LoVo (cell line): ENCODE data around the gene TTC19.
"Not testable (repeated sequence)": the region's sequence is repeated elsewhere in the genome, so short reads cannot be mapped to it uniquely, and the experiment has no call there.

Experiments used
- DNase-seq: peaks from one replicate; pipeline ENCODE4 v3.0.0-alpha.2; 2016; ENCODE audit warnings: low spot score

The TTC19 gene

DNA sequence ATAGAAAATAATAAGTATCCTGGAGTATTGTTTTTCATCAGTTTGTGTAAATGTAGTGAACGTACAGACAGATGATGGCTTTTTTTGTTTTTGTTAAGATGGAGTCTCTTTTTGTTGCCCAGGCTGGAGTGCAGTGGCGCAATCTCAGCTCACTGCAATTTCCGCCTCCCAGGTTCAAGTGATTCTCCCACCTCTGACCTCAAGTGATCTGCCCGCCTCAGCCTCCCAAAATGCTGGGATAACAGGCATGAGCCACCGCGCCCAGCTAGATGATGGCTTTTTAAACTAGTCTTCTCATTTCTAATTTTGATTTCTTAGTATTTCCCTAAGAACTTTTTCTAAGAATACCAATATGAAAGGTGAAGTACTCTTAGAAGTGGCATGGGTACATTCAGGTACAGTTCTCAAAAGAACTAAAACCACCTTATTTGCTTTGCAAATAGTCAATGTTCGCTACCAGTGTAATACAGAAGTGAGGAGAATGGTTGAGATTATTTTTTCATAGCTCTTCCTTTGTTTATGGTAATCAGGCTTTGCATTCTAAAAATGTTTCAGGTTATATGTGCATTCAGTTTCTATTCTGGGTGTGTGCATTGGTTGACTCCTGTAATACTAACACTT, 34.2 kb downstream of the TTC19 start:
- no peak for DNase-seq

DNA sequence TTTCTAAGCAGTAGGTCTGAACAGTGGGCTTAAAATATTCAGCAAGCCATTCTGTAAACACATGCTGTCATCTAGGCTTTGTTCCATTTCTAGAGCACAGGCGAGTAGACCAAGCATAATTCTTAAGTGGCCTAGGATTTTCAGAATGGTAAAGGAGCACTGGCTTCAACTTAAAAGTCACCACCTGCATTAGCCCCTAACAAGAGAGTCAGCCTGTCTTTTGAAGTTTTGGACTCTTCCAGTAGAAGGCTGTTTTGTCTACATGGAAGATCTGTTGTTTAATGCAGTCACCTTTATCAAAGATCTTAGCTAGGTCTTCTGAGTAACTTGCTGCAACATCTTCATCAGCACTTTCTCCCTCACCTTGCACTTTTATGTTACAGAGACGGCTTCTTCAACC, 36.6 kb downstream of the TTC19 start:
- DNase-seq, result no peak

DNA sequence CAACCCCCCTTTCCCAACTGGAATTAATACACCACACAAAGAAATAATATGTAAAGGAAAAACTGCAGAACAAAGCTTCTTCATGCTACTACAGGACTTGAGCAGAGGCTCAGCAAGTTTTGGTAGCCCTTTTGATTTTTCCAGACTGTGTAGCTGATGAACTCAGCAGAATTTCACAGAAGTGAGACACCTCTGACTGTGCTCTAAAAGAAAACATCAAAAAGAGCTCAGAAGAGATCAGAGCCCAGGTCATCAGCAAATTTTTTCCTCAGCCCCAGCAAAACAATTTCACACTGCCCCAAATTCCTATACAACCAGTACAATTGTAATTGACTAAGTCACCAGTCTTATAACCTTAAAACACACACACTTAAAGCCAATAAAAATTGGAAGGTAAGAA, 38.0 kb downstream of the TTC19 start:
- no peak for DNase-seq

DNA sequence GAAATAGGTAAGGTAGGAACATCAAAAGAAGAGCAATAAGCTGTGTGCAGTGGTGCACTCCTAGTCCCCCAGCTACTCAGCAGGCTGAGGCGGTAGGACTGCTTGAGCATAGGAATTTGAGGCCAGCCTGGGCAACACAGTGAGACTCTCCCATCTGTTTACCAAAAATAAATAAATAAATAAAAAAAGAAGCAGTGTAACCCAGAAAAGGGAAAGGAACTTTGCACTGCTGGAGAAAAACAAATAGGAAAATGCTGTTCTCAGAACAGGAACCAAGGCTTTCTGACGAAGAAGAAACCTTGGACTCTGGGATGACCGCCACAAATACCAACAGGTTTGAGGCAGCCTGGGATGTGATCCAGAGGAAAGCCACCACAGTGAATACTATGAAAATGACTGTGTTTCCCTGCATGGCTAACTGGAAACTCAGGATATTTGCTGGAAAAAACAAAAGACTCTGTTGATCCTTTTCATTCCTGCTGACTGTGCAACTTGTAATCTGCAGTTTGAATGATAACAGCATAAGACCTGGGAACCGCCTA, 41.2 kb downstream of the TTC19 start:
- no peak for DNase-seq

DNA sequence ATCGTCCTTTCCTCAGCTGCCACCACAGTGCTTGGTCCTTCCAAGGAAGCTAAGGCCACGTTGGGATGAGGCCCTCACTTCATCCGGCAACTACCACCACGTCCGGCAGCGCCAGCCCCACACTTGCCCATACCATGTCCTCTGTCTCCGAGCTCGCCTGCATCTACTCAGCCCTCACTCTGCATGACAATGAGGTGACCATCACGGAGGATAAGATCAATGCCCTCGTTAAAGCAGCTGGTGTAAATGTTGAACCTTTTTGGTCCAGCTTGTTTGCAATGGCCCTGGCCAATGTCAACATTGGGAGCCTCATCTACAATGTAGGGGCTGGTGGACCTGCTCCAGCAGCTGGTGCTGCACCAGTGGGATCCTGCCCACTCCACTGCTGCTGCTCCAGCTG, 44.9 kb downstream of the TTC19 start:
- no peak for DNase-seq

DNA sequence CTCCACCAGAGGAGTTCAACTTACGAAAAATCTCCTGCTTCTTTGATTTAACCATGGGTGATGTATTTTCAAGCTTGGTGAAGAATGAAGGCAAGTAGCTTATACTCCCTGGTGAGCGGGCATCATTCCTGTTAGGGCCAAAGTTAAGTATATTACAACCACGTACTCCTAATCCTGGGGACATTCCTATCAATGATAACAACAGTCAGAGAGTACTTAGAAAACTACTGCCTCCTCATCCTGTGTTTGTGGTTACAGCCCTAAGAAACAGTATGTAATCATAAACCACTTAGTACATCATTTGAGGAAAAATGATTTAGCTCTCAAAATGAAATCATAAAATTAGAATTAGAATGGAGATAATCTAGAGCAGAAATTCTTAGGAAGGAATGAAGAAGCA, 47.3 kb downstream of the TTC19 start:
- DNase-seq, result no peak

DNA sequence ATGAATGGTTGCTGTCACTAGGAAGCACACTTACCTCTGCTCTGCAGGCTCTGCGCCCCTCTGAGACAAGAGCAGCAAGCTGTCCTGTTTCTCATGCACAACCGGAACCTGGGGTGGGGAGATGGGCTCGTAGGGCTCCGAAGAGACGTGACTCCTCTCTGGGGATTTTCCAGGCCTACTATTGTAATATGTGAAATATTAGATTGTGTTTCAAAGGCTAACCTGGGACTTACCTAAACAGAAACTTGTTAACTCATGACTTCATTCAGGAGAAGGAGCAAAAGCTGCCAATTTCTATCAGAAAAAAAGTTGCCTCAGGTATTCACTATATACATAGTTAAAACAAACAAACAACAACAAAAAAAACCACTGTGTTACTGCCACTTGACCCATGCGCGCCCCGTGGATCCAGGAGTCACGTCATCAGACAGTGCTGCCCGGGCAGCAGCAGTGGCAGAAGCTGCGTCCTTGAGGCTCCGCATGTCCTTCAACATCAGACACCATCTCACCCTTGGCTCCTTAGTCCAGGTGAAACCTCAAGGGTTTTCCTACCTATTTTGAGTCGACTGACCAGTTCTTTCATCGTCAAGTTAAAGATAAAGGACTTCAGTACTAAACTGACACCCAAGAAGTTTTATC, 49.3 kb downstream of the TTC19 start:
- DNase-seq, result no peak

DNA sequence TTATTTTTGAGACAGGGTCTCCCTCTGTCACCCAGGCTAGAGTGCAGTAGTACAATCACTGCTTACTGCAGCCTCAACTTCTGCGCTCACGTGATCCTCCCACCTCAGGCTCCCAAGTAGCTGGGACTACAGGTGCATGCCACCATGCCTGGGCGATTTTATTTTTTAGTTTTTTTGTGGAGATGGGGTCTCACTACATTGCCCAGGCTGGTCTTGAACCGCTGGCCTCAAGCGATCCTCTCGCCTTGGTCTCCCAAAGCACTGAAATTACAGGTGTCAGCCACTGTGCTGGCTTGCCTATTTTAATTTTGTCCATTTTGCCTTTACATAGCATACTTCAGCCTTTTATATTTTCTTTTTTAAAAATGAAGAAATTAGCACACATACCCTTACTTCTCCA, 51.2 kb downstream of the TTC19 start:
- DNase-seq, result no peak

DNA sequence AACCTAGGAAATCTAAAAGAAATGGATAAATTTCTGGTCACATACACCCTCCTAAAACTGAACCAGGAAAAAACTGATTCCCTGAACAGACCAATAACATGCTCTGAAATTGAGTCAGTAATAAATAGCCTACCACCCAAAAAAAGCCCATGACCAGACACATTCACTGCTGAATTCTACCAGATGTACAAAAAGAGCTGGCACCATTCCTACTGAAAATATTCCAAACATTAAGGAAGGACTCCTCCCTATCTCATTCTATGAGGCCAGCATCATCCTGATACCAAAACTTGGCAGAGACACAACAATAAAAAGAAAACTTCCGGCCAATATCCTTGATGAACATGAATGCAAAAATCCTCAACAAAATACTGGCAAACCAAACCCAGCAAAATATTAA, 52.9 kb downstream of the TTC19 start:
- no peak for DNase-seq

DNA sequence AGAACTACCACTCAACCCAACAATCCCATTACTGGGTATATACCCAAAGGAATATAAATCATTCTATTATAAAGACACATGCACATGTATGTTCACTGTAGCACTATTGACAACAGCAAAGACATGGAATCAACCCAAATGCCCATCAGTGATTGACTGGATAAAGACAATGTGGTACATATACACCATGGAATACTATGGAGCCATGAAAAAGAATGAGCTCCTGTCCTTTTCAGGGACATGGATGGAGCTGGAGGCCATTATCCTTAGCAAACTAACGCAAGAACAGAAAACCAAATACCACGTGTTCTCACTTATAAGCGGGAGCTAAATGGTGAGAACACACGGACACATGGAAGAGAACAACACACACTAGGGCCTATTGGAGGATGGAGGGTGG, 55.5 kb downstream of the TTC19 start:
- DNase-seq, result not testable (repeated sequence)

DNA sequence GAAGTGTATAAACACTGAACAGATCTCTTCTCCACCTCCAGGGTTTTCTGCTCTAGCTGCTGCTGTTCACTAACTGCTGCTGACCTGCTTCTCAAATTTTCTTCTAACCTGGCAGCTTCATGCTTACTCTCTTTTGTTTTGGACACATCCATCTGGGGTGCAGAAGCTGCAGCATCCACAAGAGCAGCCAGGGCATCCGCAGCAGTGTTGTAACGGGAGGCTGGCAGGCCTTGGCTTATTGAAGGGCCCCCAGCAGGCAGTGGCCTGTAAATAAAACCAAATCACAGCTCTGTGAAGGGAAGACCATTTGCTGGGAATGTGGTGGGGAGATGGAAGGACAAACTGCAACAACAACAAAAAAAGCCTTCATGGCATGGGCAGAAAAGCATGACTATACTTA, 62.0 kb downstream of the TTC19 start:
- no peak for DNase-seq

DNA sequence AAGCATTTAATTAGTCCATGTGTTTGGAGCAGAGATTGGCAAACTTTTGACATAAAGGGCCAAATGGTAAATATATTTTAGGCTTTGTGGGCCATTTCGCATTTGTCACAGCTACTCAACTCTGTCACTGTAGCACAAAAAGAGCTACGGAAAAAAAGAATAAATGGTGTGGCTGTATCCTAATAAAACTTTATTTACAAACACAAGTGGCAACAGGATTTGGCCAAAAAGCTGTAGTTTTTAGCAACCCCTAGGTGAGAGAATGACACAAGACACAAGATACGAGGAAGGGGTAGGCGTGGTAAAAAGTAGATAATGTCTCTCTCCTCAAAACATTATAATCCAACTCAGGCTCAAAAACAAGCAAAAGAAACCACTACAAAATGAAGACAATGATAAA, 66.5 kb downstream of the TTC19 start:
- no peak for DNase-seq

DNA sequence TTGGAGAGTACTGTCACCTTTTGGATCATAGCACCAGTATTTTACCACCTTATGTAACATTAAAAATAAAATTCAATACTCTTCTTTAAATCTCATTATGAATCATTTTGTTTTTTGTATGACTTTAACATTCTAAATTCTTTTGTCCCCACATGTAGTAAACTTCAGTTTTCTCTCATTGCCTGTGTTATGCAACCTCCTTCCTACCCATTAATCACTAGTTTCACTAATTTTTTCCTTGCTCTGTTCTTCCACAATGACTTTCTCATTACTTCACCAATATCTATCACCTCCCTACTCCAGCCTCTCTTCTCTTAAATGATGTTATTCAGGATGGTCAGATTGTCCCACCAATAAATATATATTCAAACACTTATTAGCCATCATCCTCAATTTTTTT, 68.7 kb downstream of the TTC19 start:
- DNase-seq, result no peak

DNA sequence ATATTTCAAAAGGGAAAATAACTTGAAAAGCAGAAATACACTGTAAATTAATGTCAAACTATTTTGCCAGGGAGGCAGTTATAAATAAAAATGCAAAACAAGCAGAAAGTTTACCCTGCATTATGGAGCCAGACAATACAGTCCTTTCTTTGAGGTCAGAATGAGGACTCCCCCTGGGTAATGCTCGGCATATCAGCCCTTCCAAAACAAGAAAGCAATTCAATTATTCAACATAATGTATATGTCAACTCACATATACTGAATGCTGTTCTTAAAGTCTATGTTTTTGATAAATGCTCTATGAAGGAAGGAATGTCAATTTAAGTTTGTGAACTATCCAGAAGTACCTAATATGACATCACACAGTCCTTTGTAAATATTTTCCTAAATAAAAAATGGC, 72.4 kb downstream of the TTC19 start:
- no peak for DNase-seq

DNA sequence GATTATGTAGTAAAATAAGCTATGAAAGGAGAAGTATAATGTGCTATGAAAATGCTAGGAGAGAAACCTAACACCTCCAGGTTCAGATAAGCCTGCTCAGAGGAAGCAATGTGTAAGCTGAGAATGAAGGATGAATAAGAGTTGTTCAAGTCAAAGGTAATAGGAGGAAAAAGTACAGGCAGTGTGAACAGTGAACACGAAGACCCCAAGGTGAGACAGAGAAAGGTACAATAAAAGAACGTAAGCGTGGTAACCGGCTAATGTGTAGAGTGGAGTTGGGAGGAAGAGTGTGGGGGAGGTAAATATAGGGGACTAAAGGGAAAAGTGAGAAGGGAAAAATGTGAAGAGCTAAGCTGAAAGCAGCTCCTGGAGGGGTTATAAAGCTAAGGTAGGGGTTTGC, 74.2 kb downstream of the TTC19 start:
- no peak for DNase-seq

DNA sequence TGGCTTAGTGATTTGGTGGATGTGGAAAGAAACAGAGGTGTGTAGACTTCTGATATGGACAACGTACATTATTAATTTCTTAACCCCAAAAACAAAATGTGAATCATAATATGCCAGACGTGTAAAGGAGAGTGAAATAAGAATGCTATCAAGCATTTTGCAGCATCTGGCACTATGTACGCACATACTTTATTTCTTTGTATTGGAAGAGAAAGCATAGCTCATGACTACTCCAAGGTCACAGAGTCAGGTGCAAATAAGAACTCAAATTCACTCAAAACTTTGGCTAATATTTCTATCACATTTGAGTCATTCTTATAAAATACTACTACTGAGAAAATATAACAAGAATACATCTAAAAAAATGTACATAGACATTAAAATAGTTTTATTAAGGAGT, 74.8 kb downstream of the TTC19 start:
- no peak for DNase-seq

DNA sequence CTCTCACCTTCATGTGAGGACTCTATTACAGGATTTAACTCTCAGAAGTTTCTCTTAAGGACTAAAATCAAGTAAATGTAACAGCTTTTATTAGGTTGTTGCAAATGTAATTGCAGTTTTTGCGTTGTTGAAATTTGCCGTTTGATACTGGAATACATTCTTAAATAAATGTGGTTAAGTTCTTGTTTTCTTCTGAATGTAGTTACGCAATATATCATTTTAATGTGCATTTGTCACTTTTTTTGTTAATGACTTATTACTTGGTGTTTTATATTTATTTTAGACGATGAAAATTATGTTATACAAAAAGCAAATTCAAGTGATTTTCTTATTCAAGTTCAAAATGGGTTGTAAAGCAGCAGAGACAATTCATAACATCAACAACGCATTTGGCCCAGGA, 76.3 kb downstream of the TTC19 start:
- no peak for DNase-seq
